KOPT-K1 (cell line): Measurements from ENCODE around the gene MRPL48.

Source experiments
- H3K27ac ChIP-seq: fragments of 200-600 bp; sonication (generic); 2 replicates; pipeline ENCODE4 v1.5.1; 2016; ENCODE audit warnings: antibody characterized with exemption, mild to moderate bottlenecking, low read depth, low read length; ENCODE audit not compliant: poor library complexity, severe bottlenecking
- H3K36me3 ChIP-seq: fragments of 200-600 bp; sonication (generic); 2 replicates; pipeline ENCODE4 v1.5.1; 2017; ENCODE audit warnings: antibody characterized with exemption, mild to moderate bottlenecking, low read length, moderate library complexity; ENCODE audit not compliant: insufficient read depth
- H3K9me3 ChIP-seq: fragments of 200-600 bp; sonication (generic); 2 replicates; pipeline ENCODE4 v1.5.1; 2017; ENCODE audit warnings: antibody characterized with exemption, low read length, mild to moderate bottlenecking; ENCODE audit not compliant: insufficient read depth, poor library complexity, severe bottlenecking

The MRPL48 gene

DNA sequence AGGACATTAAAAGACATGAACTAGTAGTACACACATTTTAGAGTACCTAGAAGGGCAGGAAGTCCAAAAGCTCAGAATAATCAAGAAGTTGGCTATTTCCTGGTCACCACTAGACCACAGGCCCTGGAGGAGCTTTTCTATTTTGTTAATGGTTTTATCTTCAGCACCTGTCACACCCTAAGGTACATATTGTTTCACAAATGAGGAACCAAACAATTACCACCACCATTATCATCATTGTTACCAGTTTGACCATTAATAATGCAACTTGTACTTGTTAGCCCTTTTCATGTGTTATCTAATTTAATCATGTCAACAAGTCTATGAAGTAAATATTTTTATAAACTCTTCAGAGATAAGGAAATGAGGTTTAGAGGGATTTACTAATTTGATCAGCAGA lies 4.9 kb downstream of the MRPL48 start:
- H3K36me3 ChIP-seq, result peaks cover 32% of the 10 kb centered on the region
- no peak overlapping the region for H3K27ac ChIP-seq
- H3K9me3 ChIP-seq, result no peaks in the 10 kb centered on the region

DNA sequence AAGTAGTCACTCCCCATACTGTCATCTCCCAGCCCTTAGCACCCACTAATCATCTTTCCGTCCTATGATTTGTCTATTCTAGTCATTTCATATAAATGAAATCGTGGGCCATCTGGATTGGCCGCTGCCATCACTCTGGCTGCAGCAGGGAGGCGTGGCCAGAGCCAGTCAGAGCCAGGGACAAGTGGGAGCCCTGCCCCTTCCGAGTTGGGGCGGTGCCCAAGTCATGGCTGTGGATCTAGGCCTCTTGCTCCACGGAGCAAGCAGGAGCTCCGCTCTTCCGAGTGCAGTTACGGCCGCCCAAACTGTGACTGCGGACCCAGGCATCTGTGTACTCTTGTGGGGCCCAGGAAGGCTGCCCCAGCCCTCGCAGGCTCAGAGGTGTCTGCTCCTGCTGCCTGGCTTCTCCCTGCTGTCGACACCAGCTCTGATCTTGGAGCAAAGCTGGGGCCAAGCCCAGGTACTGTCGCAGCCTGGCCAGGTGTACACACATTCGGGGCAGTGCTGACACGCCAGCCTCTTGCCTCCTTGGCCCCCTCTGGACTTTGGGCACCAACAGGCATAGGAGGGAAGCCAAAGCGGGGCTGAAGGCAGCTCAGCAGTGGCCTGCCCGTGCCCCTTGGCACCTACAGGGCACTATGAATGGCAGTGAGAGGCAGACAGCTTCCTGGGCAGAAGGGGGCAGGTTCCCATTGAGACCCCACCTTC lies 8.4 kb downstream of the MRPL48 start:
- no peaks in the 10 kb centered on the region for H3K9me3 ChIP-seq
- peaks cover 37% of the 10 kb centered on the region for H3K36me3 ChIP-seq
- no peak overlapping the region for H3K27ac ChIP-seq

GRCh38 chr11:73797457-73797856 lies 9.8 kb downstream of the MRPL48 start:
- H3K27ac ChIP-seq, result no peak overlapping the region
- peaks cover 29% of the 10 kb centered on the region for H3K36me3 ChIP-seq
- no peaks in the 10 kb centered on the region for H3K9me3 ChIP-seq

DNA sequence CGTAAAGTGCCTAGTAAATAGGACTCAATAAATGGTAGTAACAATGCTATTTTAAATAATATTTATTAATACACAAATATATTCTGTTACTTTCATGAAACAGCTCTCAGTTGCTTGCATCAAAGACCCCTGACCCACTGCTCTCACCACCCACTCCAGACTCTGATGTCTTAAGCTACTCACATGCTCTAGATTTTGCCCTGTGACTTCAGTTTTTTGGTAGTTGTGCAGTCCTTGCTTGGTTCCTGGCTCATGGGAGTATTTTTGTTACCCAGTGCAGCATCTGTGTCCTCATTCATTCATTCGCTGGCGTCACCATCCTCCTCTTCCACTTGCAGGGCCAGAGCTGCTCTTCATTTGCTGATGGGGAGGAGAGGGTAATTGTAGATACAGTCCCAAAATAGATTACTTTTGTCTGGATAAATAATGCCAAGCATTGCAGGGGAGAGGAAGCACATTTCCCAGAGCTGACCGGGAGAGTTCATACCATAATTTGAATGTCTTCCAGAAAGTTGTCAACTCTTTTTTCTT lies 12.7 kb downstream of the MRPL48 start:
- H3K27ac ChIP-seq, result no peak overlapping the region

GRCh38 chr11:73801136-73801535 lies 13.5 kb downstream of the MRPL48 start:
- Histone ChIP-seq H3K9me3 (no peaks in the 10 kb centered on the region), H3K27ac (no peak overlapping the region), H3K36me3 (peaks cover 29% of the 10 kb centered on the region)

More for the DNA sequence above, 12.7 kb downstream of the MRPL48 start:
- Histone ChIP-seq H3K36me3 (peaks cover 29% of the 10 kb centered on the region), H3K9me3 (no peaks in the 10 kb centered on the region)

DNA sequence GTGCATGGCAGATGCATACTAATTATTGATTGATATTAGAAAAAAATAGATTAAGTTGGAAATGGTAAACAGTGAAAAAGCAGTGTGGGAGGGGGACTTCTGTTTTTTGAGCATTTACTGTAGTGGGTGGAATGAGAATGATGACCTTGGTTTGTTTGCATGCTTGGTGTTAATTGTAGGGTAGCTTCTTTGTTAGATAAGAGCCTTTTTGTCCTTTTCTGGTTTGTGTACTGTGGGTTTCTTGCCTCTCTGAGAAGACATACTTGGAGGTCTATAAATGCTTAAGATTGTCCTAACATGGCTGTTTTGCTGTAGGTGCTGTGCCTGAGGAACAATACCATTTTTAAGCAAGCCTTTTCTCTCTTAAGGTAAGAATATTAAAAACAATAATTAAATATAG lies 17.0 kb downstream of the MRPL48 start:
- no peak overlapping the region for H3K27ac ChIP-seq
- peaks cover 40% of the 10 kb centered on the region; the same call in 1 of the 2 replicates for H3K36me3 ChIP-seq

GRCh38 chr11:73808052-73808451 lies 20.4 kb downstream of the MRPL48 start:
- Histone ChIP-seq H3K36me3 (peaks cover 57% of the 10 kb centered on the region; the same call in 1 of the 2 replicates), H3K9me3 (no peaks in the 10 kb centered on the region), H3K27ac (no peak overlapping the region)

More for the DNA sequence above, 17.0 kb downstream of the MRPL48 start:
- H3K9me3 ChIP-seq, result no peaks in the 10 kb centered on the region

DNA sequence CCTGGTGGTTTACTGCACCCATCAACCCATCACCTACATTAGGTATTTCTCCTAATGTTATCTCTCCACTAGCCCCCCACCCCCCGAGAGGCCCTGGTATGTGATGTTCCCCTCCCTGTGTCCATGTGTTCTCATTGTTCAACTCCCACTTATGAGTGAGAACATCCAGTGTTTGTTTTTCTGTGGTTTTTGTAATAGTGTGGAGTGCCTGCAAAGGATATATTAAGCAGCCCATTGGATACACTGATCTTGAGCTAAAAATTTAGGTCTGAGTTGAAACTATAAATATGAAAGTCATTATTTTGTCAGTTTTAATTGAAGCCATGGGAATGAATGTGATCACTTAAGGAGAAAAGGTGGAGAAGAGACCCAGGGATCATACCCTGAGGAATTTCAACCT lies 23.0 kb downstream of the MRPL48 start:
- Histone ChIP-seq H3K36me3 (peaks cover 51% of the 10 kb centered on the region; the same call in 1 of the 2 replicates), H3K9me3 (no peaks in the 10 kb centered on the region), H3K27ac (no peak overlapping the region)

DNA sequence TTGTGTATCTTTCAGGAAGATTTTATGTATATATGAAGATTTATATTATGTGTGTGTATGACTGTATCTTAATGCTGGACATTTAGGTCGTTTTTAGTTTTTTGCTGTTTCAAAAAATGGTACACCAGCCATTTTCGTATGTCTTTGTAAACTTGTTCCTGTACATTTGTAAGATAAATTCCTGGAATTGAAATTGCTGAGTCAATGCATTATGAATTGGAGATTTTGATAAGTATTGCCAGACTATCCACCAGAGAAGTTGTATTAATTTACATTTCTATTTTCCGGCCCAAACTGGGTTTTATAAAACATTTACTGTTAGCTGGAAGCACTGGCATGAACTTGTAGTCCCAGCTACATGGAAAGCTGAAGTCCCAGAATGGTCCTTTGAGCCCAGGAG lies 24.6 kb downstream of the MRPL48 start:
- peaks cover 38% of the 10 kb centered on the region; the same call in 1 of the 2 replicates for H3K36me3 ChIP-seq

DNA sequence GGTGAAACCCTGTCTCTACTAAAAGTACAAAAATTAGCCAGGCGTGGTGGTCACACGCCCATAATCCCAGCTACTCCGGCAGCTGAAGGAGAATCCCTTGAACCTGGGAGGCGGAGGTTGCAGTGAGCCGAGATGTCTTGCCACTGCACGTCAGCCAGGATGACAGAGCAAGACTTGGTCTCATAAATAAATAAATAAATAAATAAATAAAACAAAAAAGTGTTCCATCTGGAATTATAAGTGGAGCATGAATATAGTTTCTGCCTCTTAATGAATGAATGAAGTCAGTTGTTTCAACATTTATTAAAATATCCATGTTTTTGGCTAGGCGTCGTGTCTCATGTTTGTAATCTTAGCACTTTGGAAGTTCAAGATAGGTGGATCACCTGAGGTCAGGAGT lies 27.1 kb downstream of the MRPL48 start:
- H3K27ac ChIP-seq, result no peak overlapping the region
- no peaks in the 10 kb centered on the region for H3K9me3 ChIP-seq
- H3K36me3 ChIP-seq, result peaks cover 16% of the 10 kb centered on the region; the same call in 1 of the 2 replicates

More for the DNA sequence above, 24.6 kb downstream of the MRPL48 start:
- no peaks in the 10 kb centered on the region for H3K9me3 ChIP-seq
- no peak overlapping the region for H3K27ac ChIP-seq

GRCh38 chr11:73818846-73819245 lies 31.2 kb downstream of the MRPL48 start:
- no peaks in the 10 kb centered on the region for H3K9me3 ChIP-seq
- H3K36me3 ChIP-seq, result peaks cover 4% of the 10 kb centered on the region; the same call in 1 of the 2 replicates
- no peak overlapping the region for H3K27ac ChIP-seq

DNA sequence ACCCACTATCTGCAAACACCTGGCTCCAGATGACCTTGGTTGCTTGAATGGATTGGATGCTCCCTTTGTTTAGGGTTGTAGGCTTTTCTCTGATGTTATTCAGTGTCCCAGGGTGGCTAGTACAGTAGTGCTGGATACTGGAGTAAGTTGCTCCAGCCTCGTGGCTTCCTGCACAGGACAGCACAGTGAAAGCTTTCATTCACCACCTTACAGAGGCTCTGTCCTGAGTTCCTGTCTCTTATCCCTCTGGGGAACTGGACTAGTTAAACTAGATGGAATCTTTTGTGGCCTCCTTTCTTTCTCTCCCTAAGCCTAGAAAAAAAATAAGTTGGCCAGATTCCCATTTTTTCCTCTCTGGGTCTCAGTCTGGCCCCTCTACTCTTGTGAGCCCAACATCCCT lies 42.6 kb downstream of the MRPL48 start:
- Histone ChIP-seq H3K9me3 (no peaks in the 10 kb centered on the region), H3K36me3 (peaks cover 80% of the 10 kb centered on the region), H3K27ac (no peak overlapping the region)

DNA sequence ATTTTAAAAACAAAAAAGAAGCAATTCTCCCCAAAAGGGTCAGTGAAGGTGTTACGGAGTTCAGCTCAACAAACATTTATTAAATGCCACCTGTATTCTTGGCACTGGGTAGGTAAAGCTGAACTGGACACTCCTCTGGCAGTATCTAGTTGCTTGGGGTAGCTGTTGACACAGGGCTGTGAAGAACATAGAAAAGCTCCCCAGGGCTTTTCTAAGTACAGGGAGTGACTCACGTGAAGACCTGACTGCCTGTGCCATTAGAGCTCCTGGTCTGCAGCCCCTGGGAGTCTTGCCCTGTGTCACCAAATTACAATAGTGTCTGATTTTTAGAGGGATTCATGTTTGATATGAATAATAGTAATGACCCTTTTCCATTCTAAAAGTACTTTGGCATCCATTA lies 45.4 kb downstream of the MRPL48 start:
- peaks cover 63% of the 10 kb centered on the region for H3K36me3 ChIP-seq
- no peaks in the 10 kb centered on the region for H3K9me3 ChIP-seq

GRCh38 chr11:73838443-73839122 lies 50.9 kb downstream of the MRPL48 start:
- Histone ChIP-seq H3K36me3 (peaks cover 37% of the 10 kb centered on the region), H3K9me3 (no peaks in the 10 kb centered on the region), H3K27ac (no peak overlapping the region)

More for the DNA sequence above, 45.4 kb downstream of the MRPL48 start:
- H3K27ac ChIP-seq, result no peak overlapping the region

- Histone ChIP-seq H3K9me3 (no peaks in the 10 kb centered on the region), H3K36me3 (peaks cover 38% of the 10 kb centered on the region), H3K27ac (no peak overlapping the region)
Observed at GRCh38 chr11:73839123-73839457, 51.4 kb downstream of the MRPL48 start.
